NB4 (cell line): ENCODE measurements around the gene CCDC47.

ENCODE experiments used
- DNase-seq: peaks from one replicate; pipeline ENCODE4 v3.0.0; 2010; ENCODE audit warnings: low read depth
- H3K4me3 ChIP-seq: one replicate; pipeline ENCODE4 v1.5.1; 2011; ENCODE audit warnings: mild to moderate bottlenecking, low read depth, low read length, moderate library complexity
- MYC ChIP-seq: IDR thresholded peaks from 2 replicates; pipeline ENCODE4 v1.6.1; 2011; ENCODE audit warnings: low read depth, low read length
- POLR2A ChIP-seq: IDR thresholded peaks from 2 replicates; pipeline ENCODE4 v1.6.1; 2011; ENCODE audit warnings: mild to moderate bottlenecking; ENCODE audit not compliant: insufficient read length; ENCODE audit errors: extremely low read depth
- TF ChIP-seq, protein P1 (sequence below): IDR thresholded peaks from 2 replicates; pipeline ENCODE4 v1.6.1; 2011; ENCODE audit warnings: low read depth, low read length
- TF ChIP-seq, protein P2 (sequence below): IDR thresholded peaks from one replicate; pipeline ENCODE4 v1.5.1; 2012; ENCODE audit warnings: low read depth, low read length

CCDC47 gene

DNA sequence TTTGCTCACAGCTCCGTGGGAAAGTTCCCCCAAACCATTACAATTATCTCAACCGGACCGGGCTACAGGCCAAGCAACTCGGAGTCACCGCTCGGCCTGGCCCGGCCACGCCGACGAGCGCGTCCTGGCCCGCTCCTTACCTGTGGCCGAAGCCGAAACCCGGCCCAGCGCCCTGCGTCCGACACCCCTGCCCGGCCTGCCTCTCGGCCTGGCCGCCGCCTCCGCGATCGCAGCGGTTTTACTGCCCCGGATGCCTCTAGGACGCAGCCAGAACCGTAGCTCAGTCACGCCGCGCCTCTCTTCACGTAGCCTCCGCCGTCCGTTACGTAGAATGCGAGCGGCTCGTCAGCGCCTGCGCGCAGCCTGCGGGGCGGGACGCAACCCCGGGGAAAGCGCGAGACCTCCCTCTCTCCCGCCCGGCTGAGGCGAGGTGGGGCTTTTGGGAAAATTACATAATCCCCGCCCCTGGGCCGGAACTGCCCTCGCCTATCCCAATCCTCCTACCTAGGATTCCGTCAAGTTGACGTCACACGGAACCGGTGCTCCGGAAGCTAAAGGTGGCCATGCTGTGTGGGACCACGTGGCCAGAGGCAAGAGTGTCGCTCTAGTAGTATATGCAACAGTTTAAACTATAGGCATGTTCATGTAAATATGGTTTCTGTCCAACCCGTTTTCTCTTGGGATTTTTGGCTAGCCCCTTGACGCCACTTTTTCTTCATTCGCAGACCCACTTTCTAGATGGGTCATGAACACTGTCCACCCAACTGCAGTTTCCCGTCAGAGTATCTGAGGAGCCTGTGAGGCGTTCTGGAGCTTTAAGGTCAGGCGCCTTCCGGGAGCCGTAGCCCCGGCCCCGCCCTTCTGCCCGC is at the start of gene CCDC47:
Gene CCDC47 (minus strand): TSS at position 326 of the 869 bp plus-strand sequence. CDS start 7,422 bp downstream, outside the sequence.
- peak within 1 kb of the TSS; percentile 99 for H3K4me3 ChIP-seq
- DNase-seq: peak; percentile 99
- TF ChIP-seq, protein P1, sequence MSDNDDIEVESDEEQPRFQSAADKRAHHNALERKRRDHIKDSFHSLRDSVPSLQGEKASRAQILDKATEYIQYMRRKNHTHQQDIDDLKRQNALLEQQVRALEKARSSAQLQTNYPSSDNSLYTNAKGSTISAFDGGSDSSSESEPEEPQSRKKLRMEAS: peak; percentile 100
- TF ChIP-seq, protein P2, sequence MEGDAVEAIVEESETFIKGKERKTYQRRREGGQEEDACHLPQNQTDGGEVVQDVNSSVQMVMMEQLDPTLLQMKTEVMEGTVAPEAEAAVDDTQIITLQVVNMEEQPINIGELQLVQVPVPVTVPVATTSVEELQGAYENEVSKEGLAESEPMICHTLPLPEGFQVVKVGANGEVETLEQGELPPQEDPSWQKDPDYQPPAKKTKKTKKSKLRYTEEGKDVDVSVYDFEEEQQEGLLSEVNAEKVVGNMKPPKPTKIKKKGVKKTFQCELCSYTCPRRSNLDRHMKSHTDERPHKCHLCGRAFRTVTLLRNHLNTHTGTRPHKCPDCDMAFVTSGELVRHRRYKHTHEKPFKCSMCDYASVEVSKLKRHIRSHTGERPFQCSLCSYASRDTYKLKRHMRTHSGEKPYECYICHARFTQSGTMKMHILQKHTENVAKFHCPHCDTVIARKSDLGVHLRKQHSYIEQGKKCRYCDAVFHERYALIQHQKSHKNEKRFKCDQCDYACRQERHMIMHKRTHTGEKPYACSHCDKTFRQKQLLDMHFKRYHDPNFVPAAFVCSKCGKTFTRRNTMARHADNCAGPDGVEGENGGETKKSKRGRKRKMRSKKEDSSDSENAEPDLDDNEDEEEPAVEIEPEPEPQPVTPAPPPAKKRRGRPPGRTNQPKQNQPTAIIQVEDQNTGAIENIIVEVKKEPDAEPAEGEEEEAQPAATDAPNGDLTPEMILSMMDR: no peak
- TF ChIP-seq MYC: peak; percentile 100
- peak; percentile 75 for TF ChIP-seq POLR2A

- TF ChIP-seq POLR2A (no peak), MYC (no peak)
- TF ChIP-seq, protein P2: no peak
- TF ChIP-seq, protein P1: no peak
- DNase-seq: no peak
- H3K4me3 ChIP-seq: no peak overlapping the region
Observed at GRCh38 chr17:63822537-63822936, 49.1 kb upstream of the CCDC47 start.

GRCh38 chr17:63821804-63822203 is 48.4 kb upstream of the CCDC47 start:
- TF ChIP-seq POLR2A (no peak), MYC (no peak)
- TF ChIP-seq, protein P2: no peak
- TF ChIP-seq, protein P1: no peak
- DNase-seq: no peak
- no peak overlapping the region for H3K4me3 ChIP-seq

DNA sequence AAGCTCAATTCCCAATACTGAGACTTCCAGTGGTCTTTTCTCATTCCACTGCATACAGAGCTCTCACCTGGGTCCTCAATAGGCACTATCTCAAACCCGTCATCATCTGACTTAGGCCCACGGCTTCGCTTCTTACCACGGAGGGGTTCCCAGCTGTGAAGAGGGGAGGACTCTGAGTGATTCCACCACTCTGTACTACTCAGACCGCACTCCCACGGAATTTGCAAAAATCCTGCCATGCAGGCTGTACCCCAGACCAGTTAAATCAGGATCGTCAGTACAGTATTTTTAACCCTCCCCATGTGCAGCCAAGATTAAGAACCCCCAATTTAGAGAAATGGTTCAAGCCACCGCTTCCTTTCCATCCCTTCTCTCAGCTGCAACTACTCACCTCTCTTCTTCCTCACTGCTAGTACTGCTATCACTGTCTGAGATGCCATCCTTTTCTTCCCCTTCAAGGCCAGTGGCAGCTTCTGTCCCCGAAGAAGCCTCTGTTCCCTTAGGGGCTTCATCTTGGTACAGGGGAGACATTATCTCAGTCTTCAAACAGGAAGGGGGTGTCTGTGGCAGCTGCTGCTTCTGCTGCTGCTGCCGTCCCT is 47.7 kb upstream of the CCDC47 start:
- TF ChIP-seq, protein P2: no peak
- TF ChIP-seq POLR2A (no peak), MYC (no peak)
- TF ChIP-seq, protein P1: no peak
- DNase-seq: no peak
- no peak overlapping the region for H3K4me3 ChIP-seq

DNA sequence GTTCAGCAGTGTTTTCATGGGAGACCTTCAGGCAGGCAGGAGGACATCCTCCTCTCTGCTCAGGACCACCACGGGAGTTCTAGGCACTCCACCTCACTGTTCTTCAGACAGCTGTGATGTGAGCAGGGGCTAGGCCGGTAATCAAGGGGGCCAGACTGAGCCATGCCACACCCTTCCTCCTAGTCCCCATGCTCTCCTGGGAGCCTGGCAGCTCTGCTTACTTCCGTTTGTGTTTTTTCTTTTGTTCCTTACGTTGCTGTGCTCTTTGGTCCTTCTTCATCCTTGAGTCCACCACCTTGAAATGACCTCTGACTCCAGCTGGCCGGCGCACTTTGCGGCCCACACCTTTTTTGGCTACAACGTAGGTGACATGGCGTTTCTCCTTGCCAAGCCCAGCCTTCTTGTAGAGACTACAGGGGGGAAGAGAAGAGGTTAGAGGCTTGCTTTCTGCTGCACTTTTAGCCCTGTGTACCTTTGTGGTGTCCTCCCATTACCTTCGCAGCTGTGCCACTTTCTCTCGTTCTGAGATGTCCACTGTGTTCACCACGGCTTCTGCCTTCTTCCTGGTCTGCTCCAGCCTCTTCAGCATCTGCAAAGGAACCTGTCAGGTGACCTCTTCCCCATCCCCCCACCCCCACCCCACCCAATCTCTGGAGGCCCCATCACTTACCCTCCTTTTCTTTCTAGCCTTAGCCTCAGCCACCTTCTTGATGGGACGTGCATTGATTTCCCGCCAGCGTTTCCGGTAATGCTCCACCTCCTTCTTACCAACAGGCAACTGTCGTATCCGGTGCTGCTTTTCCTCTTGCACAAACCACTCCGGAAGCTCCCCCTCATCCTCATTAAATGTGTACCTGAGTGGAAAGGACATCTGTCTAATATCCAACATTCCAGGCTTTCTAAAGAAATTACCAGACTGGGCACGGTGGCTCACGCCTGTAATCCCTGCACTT is 46.5 kb upstream of the CCDC47 start:
- no peak overlapping the region for H3K4me3 ChIP-seq
- TF ChIP-seq POLR2A (no peak), MYC (no peak)
- TF ChIP-seq, protein P2: no peak
- TF ChIP-seq, protein P1: no peak
- no peak for DNase-seq
